Measurements from ENCODE around the gene PDGFB.

Gene PDGFB

GRCh38 chr22:39290724-39291161 lies 46.0 kb upstream of the PDGFB start:
- ChIA-PET CTCF (interaction anchor here (0.9 to 1.0 kb wide), 2 partner anchors 11 to 29 kb away, joined by 3 read pairs; no protein-coding TSS in a partner anchor), POLR2A (interaction anchor here (1.8 kb wide), 1 partner anchor 29 kb away, joined by 4 read pairs; the partner anchor contains the start of gene RPL3)
- DNase-seq (ENCODE audit: extremely low spot score), result no peak
- TF ChIP-seq CTBP1 (IDR thresholded peaks at IDR 0.05; ENCODE audit: borderline replicate concordance) (no peak), HDGF (IDR thresholded peaks at IDR 0.05; ENCODE audit: borderline replicate concordance) (no peak), SP1 (IDR thresholded peaks at IDR 0.05) (no peak), NFRKB (IDR thresholded peaks at IDR 0.05) (no peak), ARNT (IDR thresholded peaks at IDR 0.05) (no peak), FOXM1 (IDR thresholded peaks at IDR 0.05; ENCODE audit: borderline replicate concordance) (no peak), PKNOX1 (IDR thresholded peaks at IDR 0.05) (no peak), ELF4 (IDR thresholded peaks at IDR 0.05) (no peak), TARDBP (IDR thresholded peaks at IDR 0.05) (no peak), ZNF384 (IDR thresholded peaks at IDR 0.05) (no peak), BHLHE40 (IDR thresholded peaks at IDR 0.05; ENCODE audit: borderline replicate concordance) (no peak), L3MBTL2 (conservative IDR thresholded peaks at IDR 0.05) (no peak), FOXA1 (IDR thresholded peaks at IDR 0.05) (no peak)

- ChIA-PET POLR2A (interaction anchor here (1.8 kb wide), 1 partner anchor 29 kb away, joined by 4 read pairs; the partner anchor contains the start of gene RPL3), CTCF (interaction anchor here (1.0 kb wide), 1 partner anchor 29 kb away, joined by 3 read pairs; no protein-coding TSS in a partner anchor)
- TF ChIP-seq HDGF (IDR thresholded peaks at IDR 0.05; ENCODE audit: borderline replicate concordance) (no peak), CTBP1 (IDR thresholded peaks at IDR 0.05; ENCODE audit: borderline replicate concordance) (no peak), ZNF384 (IDR thresholded peaks at IDR 0.05) (no peak), TARDBP (IDR thresholded peaks at IDR 0.05) (no peak), ELF4 (IDR thresholded peaks at IDR 0.05) (no peak), NFRKB (IDR thresholded peaks at IDR 0.05) (no peak), SUZ12 (IDR thresholded peaks at IDR 0.05) (no peak), L3MBTL2 (conservative IDR thresholded peaks at IDR 0.05) (no peak), FOXA1 (IDR thresholded peaks at IDR 0.05) (no peak), SP1 (IDR thresholded peaks at IDR 0.05) (no peak), BHLHE40 (IDR thresholded peaks at IDR 0.05; ENCODE audit: borderline replicate concordance) (no peak)
- no peak for DNase-seq (ENCODE audit: extremely low spot score)
Observed at GRCh38 chr22:39289975-39290720, 45.4 kb upstream of the PDGFB start.

- TF ChIP-seq L3MBTL2 (conservative IDR thresholded peaks at IDR 0.05) (no peak), NFRKB (IDR thresholded peaks at IDR 0.05) (no peak), PKNOX1 (IDR thresholded peaks at IDR 0.05) (no peak), FOXM1 (IDR thresholded peaks at IDR 0.05; ENCODE audit: borderline replicate concordance) (no peak), SP1 (IDR thresholded peaks at IDR 0.05) (no peak), TARDBP (IDR thresholded peaks at IDR 0.05) (no peak), CTBP1 (IDR thresholded peaks at IDR 0.05; ENCODE audit: borderline replicate concordance) (no peak), ARNT (IDR thresholded peaks at IDR 0.05) (no peak), FOXA1 (IDR thresholded peaks at IDR 0.05) (no peak)
- no peak for DNase-seq (ENCODE audit: extremely low spot score)
- ChIA-PET POLR2A (interaction anchor here (1.8 kb wide), 1 partner anchor 30 kb away, joined by 4 read pairs; the partner anchor contains the start of gene RPL3), CTCF (no interaction called here)
Observed at GRCh38 chr22:39289533-39289932, 44.8 kb upstream of the PDGFB start.

GRCh38 chr22:39288135-39288898 lies 43.5 kb upstream of the PDGFB start:
- POLR2A ChIA-PET, result no interaction called here
- CTCF ChIA-PET, result no interaction called here
- no peak for TF ChIP-seq FOXM1 (IDR thresholded peaks at IDR 0.05; ENCODE audit: borderline replicate concordance)
- no peak for TF ChIP-seq TARDBP (IDR thresholded peaks at IDR 0.05)
- no peak for TF ChIP-seq FOXK2 (IDR thresholded peaks at IDR 0.05)
- TF ChIP-seq PKNOX1 (IDR thresholded peaks at IDR 0.05), result no peak
- TF ChIP-seq CTBP1 (IDR thresholded peaks at IDR 0.05; ENCODE audit: borderline replicate concordance), result no peak
- no peak for TF ChIP-seq ZNF384 (IDR thresholded peaks at IDR 0.05)
- TF ChIP-seq ARNT (IDR thresholded peaks at IDR 0.05), result no peak
- no peak for TF ChIP-seq L3MBTL2 (conservative IDR thresholded peaks at IDR 0.05)
- no peak for DNase-seq (ENCODE audit: extremely low spot score)

- CTCF ChIA-PET, result interaction anchor here (0.5 kb wide), 1 partner anchor 19 kb away, joined by 3 read pairs; no protein-coding TSS in a partner anchor
- TF ChIP-seq ZNF384 (IDR thresholded peaks at IDR 0.05), result no peak
- no peak for TF ChIP-seq FOXA1 (IDR thresholded peaks at IDR 0.05)
- TF ChIP-seq SP1 (IDR thresholded peaks at IDR 0.05), result no peak
- POLR2A ChIA-PET, result interaction anchor here (0.8 kb wide), 1 partner anchor 30 kb away, joined by 3 read pairs; no protein-coding TSS in a partner anchor
- DNase-seq (ENCODE audit: extremely low spot score), result no peak
Observed at GRCh38 chr22:39287076-39287725, 42.4 kb upstream of the PDGFB start.

GRCh38 chr22:39284983-39285382 lies 40.2 kb upstream of the PDGFB start:
- CTCF ChIA-PET, result no interaction called here
- TF ChIP-seq LEF1 (IDR thresholded peaks at IDR 0.05; ENCODE audit: borderline replicate concordance), result no peak
- no peak for TF ChIP-seq SP1 (IDR thresholded peaks at IDR 0.05)
- TF ChIP-seq CTBP1 (IDR thresholded peaks at IDR 0.05; ENCODE audit: borderline replicate concordance), result no peak
- TF ChIP-seq PKNOX1 (IDR thresholded peaks at IDR 0.05), result no peak
- no peak for TF ChIP-seq ZNF384 (IDR thresholded peaks at IDR 0.05)
- no peak for TF ChIP-seq SUZ12 (IDR thresholded peaks at IDR 0.05)
- TF ChIP-seq FOXK2 (IDR thresholded peaks at IDR 0.05), result no peak
- no peak for TF ChIP-seq BHLHE40 (IDR thresholded peaks at IDR 0.05; ENCODE audit: borderline replicate concordance)
- TF ChIP-seq HDGF (IDR thresholded peaks at IDR 0.05; ENCODE audit: borderline replicate concordance), result no peak
- TF ChIP-seq FOXA1 (IDR thresholded peaks at IDR 0.05), result no peak
- TF ChIP-seq TARDBP (IDR thresholded peaks at IDR 0.05), result no peak
- TF ChIP-seq L3MBTL2 (conservative IDR thresholded peaks at IDR 0.05), result no peak
- TF ChIP-seq ARNT (IDR thresholded peaks at IDR 0.05), result no peak
- POLR2A ChIA-PET, result no interaction called here
- no peak for DNase-seq (ENCODE audit: extremely low spot score)
